Fibroblast of the conjunctiva (primary cell): Measurements from ENCODE around the gene CD300H.
"Not testable (repeated sequence)": the region's sequence is repeated elsewhere in the genome, so short reads cannot be mapped to it uniquely, and the experiment has no call there.

ENCODE experiments used
- DNase-seq: peaks from one replicate; pipeline ENCODE4 v3.0.0-alpha.2; 2010; ENCODE audit warnings: low read depth

The CD300H gene

DNA sequence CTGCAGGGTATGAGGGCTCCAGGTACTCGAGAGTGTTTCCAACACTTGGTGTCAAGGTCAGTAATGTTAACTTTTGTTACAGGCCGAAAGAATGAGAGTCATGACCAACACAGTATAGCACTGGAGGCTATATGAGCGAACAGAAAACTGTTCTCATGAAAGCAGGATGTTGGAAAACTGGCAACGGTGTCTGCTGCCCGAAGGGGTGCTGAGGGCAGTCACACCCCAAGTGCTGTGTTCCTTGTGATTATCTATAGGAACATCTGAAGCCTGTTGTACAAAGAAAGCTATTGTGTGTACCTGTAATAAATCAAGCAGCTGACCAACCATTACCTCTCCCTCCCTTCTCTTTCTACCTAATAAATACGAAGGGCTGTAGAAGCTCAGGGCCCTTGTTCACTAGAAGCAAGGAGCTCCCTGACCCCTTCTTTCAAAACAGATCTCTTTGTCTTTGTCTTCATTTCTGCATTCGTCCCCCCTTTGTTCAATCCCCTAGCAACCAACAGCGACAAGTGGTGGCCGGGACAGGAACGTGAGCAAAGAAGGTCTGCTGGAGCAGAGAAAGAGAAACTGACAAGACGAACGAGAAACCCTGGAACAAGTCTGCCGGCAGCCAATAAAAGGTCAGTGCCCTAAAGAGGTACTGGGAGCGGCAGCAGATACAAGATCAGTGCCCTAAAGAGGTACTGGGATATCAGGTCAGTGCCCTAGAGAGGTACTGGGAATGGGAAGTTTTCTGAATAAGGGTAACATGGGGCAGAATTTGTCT, 17.2 kb upstream of the CD300H start:
- DNase-seq: no peak

DNA sequence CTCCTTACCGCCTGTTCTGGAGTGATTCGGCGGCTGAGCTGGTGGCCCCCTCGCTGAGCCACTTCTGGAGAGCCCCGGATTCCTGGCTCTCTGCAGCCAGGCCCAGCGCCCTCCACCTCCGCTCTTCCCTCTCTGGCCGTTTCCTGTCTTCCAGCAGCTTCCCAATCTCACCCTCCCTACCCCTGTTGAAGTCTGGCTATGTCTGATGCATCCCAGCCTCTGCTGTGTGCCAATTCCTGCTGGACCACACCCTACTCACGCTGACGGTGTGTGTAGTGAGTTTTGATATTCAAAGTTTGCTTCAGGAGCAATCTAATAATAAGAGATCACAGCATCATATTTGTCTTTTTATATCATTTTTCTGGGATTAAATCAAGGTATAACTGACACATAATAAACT, 15.3 kb upstream of the CD300H start:
- DNase-seq: no peak

GRCh38 chr17:74579900-74580299, 12.6 kb upstream of the CD300H start:
- DNase-seq: no peak

DNA sequence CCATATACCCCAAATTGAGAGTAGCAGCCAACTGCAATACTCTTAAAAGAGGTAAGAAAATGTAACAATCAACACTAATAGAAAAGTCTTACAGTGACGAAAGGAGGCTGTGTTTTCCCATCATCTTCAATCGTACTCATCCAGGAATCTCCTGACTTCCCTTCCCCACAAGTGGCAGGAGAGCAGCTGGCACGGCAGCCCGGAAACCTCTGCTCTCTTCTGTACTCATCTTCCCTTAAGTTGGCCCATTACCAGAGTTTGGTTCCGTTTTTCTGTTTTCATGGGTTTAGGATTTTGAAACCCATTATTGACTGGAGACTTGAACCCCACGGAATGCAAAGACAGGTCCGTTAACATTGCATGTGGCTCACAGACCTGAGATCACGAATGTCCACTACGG, 11.7 kb upstream of the CD300H start:
- DNase-seq: no peak

DNA sequence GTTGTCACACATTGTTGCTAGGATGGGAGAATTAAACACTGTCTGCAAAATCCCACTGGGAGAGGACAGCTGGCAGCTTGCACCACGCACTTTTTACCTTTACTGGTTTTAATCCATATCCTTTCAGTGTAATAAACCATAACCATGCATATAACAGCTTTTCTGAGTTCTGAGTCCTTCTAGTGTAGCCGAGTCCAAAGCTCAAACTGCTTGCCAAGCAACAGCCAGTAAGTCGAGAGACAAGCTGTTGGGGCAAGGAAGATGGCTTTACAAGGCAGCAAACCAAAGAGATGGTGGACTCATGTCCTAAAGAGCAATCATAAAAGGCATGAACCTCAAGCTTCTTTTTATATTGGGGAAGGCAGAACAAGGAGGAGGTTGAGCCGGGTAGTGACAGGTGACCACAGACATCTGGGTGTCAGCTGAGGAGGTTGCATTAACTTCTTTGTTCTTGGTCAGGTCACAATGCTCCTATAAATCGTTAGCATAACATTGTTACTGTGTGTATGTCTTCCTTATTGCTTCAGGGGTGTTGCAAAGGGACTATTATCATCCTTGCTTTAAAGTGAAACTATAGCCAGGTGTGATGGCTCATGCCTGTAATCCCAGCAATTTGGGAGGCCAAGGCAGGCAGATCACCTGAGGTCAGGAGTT, 7.3 kb upstream of the CD300H start:
- no peak for DNase-seq

- not testable (repeated sequence) for DNase-seq
Observed at GRCh38 chr17:74573635-74574034, 6.3 kb upstream of the CD300H start.

DNA sequence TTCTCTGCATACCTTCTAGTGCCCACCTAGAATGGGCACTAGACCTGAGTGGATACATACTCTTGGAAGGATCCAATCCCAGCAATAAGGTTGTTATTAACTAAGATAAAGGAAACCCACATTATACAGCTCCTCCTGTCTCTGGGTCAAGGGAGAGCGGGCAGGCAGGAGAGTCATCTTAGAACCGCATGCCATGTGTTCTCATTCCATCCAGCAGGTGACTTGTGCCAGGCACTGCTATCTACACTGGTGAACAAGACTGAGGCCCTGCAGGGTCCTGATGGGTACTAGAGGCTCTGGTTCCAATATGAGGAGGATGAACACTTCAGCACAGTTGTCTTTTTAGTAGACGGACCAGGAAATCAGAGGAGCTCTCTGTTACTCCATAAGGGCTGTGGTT, 5.9 kb upstream of the CD300H start:
- DNase-seq: no peak

- no peak for DNase-seq
Observed at GRCh38 chr17:74571621-74572270, 4.4 kb upstream of the CD300H start.

DNA sequence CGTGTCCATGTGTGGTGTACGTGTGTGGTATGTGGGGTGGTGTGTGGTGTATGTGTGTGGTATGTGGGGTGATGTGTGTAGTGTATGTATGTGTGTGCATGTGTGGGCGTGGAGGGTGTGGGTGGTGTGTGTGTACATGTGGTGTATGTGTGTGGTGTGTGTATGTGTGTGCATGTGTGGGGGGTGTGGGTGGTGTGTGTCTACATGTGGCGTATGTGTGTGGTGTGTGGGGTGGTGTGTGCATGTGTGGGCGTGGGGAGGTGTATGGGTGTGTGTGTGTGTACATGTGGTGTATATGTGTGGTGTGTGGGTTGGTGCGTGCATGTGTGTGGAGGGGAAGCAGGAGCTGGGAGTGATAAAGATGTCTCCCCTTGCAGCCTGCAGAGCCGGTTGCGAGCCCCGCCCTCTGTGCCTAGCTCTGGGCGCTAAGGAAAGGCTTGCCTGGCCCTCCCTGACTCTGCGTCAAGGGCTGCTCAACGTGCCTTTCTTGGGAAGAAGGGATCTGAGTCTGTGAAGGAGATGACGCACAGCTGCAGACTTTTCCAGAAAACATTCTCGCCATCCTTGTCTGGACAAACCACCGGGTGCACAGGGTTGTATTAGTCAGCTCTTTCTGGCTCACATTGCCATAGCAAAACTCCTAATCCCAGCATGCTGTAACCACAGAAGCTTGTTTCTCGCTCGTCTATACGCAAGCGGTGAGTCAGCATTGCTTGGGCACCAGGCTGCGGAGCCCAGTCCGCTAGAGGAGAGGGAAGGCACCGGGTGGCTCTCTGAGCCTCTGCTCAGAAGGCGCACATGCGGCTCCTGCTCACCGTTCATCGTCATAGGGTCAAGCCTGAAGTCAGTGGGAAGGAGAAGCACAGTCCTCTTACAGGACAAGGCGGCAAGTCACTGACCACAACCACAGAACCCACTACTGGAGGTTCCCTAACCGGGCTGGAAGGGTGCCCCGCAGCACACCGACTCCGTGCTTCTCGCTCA, 2.0 kb upstream of the CD300H start:
- DNase-seq: peak; percentile 10

- DNase-seq: no peak
Observed at GRCh38 chr17:74568106-74568873, 981 bp upstream of the CD300H start.

DNA sequence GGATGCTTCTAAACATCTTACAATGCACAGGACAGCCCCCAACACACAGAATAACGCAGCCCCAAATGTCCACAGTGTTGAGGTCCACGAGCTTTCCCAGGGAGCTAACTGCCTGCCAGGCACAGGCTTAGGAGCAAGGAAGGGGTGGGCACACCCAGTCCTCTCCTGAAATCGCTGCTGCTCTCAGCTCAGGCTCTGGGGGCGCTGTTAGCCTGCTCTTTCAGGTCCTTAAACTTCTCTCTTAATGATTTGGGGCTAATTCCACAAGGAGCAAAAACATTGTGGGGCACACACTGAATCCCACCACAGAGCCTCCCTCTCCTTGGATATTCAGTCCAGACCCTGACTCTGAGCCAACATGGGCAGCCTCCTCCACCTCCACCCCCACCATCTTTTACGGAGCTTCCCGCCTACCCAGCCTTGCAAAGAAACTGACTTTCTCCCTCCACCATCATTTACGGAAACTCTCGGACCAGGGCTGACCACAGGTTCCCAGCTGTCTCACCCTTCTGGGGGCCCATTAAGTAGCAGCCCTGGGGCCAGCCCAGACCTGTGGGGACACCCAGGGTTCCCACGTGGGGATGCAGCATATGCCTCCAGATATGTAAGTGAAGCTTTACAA, 1.1 kb downstream of the CD300H start:
- no peak for DNase-seq

GRCh38 chr17:74565126-74565525, 2.2 kb downstream of the CD300H start:
- no peak for DNase-seq

- no peak for DNase-seq
Observed at GRCh38 chr17:74563358-74563757, 4.0 kb downstream of the CD300H start.

- no peak for DNase-seq
Observed at GRCh38 chr17:74561586-74561985, 5.7 kb downstream of the CD300H start.

DNA sequence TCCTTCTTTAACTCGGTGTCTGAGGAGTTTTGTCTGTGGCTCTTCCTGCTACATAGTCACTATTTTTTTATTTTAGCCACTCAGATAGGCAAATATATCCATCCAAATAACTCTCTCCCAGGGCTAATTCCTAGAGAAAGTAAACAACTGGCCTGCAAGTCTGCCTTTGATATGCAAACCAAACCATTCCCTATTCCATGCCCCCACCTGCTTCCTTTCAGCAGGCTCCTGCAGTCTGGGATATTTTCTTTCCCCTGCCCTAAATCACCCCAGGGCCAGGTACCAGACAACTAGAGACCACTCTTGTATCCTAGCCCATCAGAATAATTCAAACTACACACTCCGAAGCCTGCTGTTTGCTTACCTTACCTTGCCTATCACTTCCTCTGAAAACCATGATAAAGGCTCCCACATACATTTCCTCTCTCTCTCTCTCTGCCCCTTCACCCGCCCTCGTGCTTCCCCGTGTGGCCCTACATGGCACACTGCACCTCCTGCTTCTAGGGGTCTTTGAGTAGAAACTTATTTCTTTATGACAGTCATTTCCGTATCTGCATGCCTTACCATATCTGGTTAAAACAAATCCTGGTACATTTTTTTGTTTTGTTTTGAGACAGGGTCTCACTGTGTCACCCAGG, 8.3 kb downstream of the CD300H start:
- no peak for DNase-seq

DNA sequence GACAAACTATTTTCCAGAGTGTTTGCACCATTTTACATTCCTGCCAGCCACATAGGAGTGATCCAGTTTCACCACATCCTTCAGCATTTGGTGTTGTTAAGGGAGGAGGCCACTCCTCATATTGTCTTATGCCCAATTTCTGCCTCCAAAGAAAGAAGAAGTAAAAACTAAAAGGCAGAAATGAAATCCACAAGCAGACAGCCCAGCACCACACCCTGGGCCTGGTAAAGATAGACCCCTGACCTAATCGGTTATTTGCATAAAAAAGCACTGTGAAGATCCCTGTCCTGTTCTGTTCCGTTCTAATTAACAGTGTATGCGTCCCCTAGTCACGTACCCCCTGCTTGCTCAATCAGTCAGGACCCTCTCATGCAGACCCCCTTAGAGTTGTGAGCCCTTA, 8.9 kb downstream of the CD300H start:
- not testable (repeated sequence) for DNase-seq

DNA sequence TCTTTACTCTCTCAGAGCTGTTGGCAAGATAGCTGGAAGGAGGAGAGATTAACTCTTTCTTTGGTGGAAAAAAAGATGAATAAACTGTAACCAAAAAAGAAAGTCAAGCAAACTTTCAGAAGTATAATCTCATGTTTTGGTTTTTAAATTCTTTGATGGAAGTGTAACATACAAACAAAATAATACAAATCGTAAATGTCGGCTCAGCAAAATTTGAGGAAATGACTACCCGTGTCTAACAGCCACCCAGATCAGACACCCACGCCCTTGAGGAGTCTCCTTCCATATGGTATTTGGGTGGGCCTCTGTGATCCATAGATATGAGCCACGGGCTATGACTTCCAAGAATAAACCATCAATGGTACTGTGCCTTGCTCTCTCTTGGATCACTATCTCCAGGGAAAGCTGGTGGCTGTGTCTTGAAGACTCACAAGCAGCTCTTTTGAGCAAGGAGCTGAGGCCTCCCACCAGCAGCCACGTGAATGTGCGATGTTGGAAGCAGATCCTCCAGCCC, 11.8 kb downstream of the CD300H start:
- DNase-seq: no peak

DNA sequence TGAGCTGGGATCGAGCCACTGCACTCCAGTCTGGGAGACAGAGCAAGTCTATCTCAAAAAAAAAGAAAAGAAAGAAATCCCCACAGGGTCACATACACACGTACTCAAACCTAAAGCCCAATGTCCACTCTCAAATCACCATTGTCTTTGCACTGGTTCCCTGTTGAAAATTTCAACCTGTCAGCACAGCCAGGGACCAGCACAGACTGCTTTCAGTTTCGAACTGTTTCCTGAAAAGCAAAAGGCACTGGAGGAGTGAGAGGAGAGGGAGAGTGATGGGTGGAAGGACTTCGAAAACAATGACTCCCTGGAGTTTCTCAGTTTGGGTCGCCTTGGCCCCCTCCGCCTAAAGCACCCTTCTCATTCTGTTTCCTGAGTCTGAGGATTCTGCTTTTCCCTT, 12.4 kb downstream of the CD300H start:
- no peak for DNase-seq

DNA sequence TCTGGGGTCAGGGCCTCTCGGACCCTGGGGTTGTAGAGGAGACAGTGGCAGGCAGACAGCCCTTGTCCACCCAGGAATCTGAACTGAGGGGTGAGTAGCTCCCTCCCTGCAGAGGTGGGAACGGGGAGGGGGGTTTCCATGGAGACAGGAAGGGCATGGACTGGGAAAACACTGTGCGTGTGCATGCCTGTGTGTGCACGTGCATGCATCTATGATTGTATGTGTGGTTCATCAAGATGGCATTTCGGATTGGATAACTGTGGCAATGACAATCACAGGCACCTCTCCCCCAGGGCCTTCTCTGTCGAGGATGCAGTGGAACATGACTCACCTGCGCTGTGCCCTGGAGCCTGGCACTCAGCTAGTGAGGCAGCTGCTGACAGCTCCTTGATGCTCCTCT, 15.3 kb downstream of the CD300H start:
- no peak for DNase-seq

GRCh38 chr17:74550602-74551001, 16.7 kb downstream of the CD300H start:
- DNase-seq: no peak
